ENCODE results near the gene RAB11FIP4. TPM values are rescaled to one million over a fixed set of nuclear protein-coding genes. Genes with fewer than 3 reads are reported as not detected.

RAB11FIP4 gene
- total RNA-seq, 4 donors from 2014 or later = 0.09 to 0.22 (median 0.16) TPM; not detected in 1

- intact Hi-C loops (cut with DNase I; ENCODE audit: low total_unique reads) = no loop called here
- Histone ChIP-seq H3K4me3 (no peak overlapping the region), H3K36me3 (no peaks in the 10 kb centered on the region), H3K9me3 (no peaks in the 10 kb centered on the region), H3K4me1 (no peaks in the 10 kb centered on the region), H3K27me3 (no peaks in the 10 kb centered on the region), H3K27ac (no peak overlapping the region)
- no peak for ATAC-seq
- TF ChIP-seq POLR2A (IDR thresholded peaks at IDR 0.05) = no peak
- TF ChIP-seq CTCF (IDR thresholded peaks at IDR 0.05 in 4 of 5, conservative IDR thresholded peaks at IDR 0.05 in 1 of 5) = no peak
- in situ Hi-C loops (cut with MboI; ENCODE audit: low sequenced_read_pairs in 4 of 4) = no loop called here
- no peak for DNase-seq
Observed at GRCh38 chr17:31479524-31479923, 88.0 kb downstream of the RAB11FIP4 start.

- ATAC-seq (no peak), DNase-seq (no peak)
- no peak for TF ChIP-seq CTCF (IDR thresholded peaks at IDR 0.05 in 4 of 5, conservative IDR thresholded peaks at IDR 0.05 in 1 of 5)
- TF ChIP-seq POLR2A (IDR thresholded peaks at IDR 0.05) = no peak
- Histone ChIP-seq H3K4me1 (no peaks in the 10 kb centered on the region), H3K27me3 (no peaks in the 10 kb centered on the region), H3K36me3 (no peaks in the 10 kb centered on the region), H3K9me3 (no peaks in the 10 kb centered on the region), H3K4me3 (no peak overlapping the region), H3K27ac (no peak overlapping the region)
- in situ Hi-C loops (cut with MboI; ENCODE audit: low sequenced_read_pairs in 4 of 4) (no loop called here), intact Hi-C loops (cut with DNase I; ENCODE audit: low total_unique reads) (no loop called here)
Observed at GRCh38 chr17:31480067-31480466, 88.6 kb downstream of the RAB11FIP4 start.

- H3K4me3 ChIP-seq = no peak overlapping the region
- ATAC-seq (no peak), DNase-seq (no peak)
- H3K4me1 ChIP-seq = no peaks in the 10 kb centered on the region
- TF ChIP-seq POLR2A (IDR thresholded peaks at IDR 0.05) (no peak), CTCF (IDR thresholded peaks at IDR 0.05 in 4 of 5, conservative IDR thresholded peaks at IDR 0.05 in 1 of 5) (no peak)
- in situ Hi-C loops (cut with MboI; ENCODE audit: low sequenced_read_pairs in 4 of 4) (no loop called here), intact Hi-C loops (cut with DNase I; ENCODE audit: low total_unique reads) (no loop called here)
- no peaks in the 10 kb centered on the region for H3K27me3 ChIP-seq
- H3K27ac ChIP-seq = no peak overlapping the region
- no peaks in the 10 kb centered on the region for H3K9me3 ChIP-seq
- H3K36me3 ChIP-seq = no peaks in the 10 kb centered on the region
Observed at GRCh38 chr17:31480904-31481782, 89.7 kb downstream of the RAB11FIP4 start.

GRCh38 chr17:31481783-31482081 is 90.3 kb downstream of the RAB11FIP4 start:
- DNase-seq (no peak), ATAC-seq (no peak)
- TF ChIP-seq CTCF (IDR thresholded peaks at IDR 0.05 in 4 of 5, conservative IDR thresholded peaks at IDR 0.05 in 1 of 5) = no peak
- no peak for TF ChIP-seq POLR2A (IDR thresholded peaks at IDR 0.05)
- Histone ChIP-seq H3K36me3 (no peaks in the 10 kb centered on the region), H3K9me3 (no peaks in the 10 kb centered on the region), H3K27ac (no peak overlapping the region), H3K27me3 (no peaks in the 10 kb centered on the region), H3K4me3 (no peak overlapping the region), H3K4me1 (no peaks in the 10 kb centered on the region)
- intact Hi-C loops (cut with DNase I; ENCODE audit: low total_unique reads) = no loop called here
- in situ Hi-C loops (cut with MboI; ENCODE audit: low sequenced_read_pairs in 4 of 4) = no loop called here

All from gastrocnemius medialis (tissue), 4 donors.